K562 (cell line): ENCODE results near the gene CAPN3. TPM values are rescaled to one million over a fixed set of nuclear protein-coding genes. Genes with fewer than 3 reads are reported as not detected.

ENCODE experiments used
- polyA plus RNA-seq, 8 experiments: library from polyadenylated mRNA; depleted of rRNA in 4 of 8; stranded (reverse) in 5 of 8; unstranded in 3 of 8; fragments of >200 nt; fragmentation: Nextera tagmentation in 2 of 8; fragmentation: Illumina TruSeq in 1 of 8; extraction: Ambion mirVana in 2 of 8; extraction: Trizol in 1 of 8; gene quantifications; 2 replicates each; pipeline versions ENCODE4 v1.2.1 to v1.2.3, GENCODE V29; 2011 to 2014; ENCODE audit warnings: inconsistent platforms in 1 of 8, missing spikeins in 1 of 8
- small RNA-seq: library from RNA; depleted of rRNA; stranded (forward); fragments of <200 nt; gene quantifications from one replicate; pipeline ENCODE3, GENCODE V24; 2014
- total RNA-seq, 7 experiments: library from RNA; depleted of rRNA in 6 of 7; stranded (reverse); fragments of >200 nt in 6 of 7; fragmentation: Illumina TruSeq in 2 of 7; extraction: Trizol in 2 of 7; gene quantifications; 2 replicates each; pipeline versions ENCODE4 v1.2.1 to v1.2.3, GENCODE V29; 2011 to 2021; ENCODE audit warnings: low replicate concordance in 1 of 7

The CAPN3 gene
- total and polyA plus RNA-seq, 9 of the 15 experiments (the other 6 are each of a cell fraction or from before 2014, with no cell fraction given), result 0.03 to 0.34 (median 0.20) TPM; not detected in 2

Small RNA genes lying within 50 kb of the gene (small RNA-seq; reads per million reads assigned to genes)
- not detected for gene RNU6-188P

Other genes starting within 250 kb of the CAPN3 start
Only the 7 nearest of the 9 such genes appear.
- 16.8 and 17.1 TPM in 2 replicates for gene VPS39, start 151.2 kb upstream of the CAPN3 start, total RNA-seq (2014; rRNA removed)
- 20.0 and 21.5 TPM in 2 replicates for gene VPS39, start 151.2 kb upstream of the CAPN3 start, total RNA-seq (2014; rRNA removed; fragmentation: Illumina TruSeq; extraction: Trizol)
- 21.6 and 23.1 TPM in 2 replicates for gene VPS39, start 151.2 kb upstream of the CAPN3 start, total RNA-seq (2015; rRNA removed; fragmentation: Illumina TruSeq; extraction: Trizol)
- 31.9 and 37.3 TPM in 2 replicates for gene VPS39, start 151.2 kb upstream of the CAPN3 start, total RNA-seq (2021)
- 34.4 and 37.5 TPM in 2 replicates for gene VPS39, start 151.2 kb upstream of the CAPN3 start, polyA plus RNA-seq (2011; rRNA removed)
- gene VPS39, start 151.2 kb upstream of the CAPN3 start, polyA plus RNA-seq (2014; fragmentation: Illumina TruSeq; extraction: Trizol), result 27.8 and 28.7 TPM in 2 replicates
- 1 to 10 TPM; 3.2 to 8.0 TPM for gene VPS39, start 151.2 kb upstream of the CAPN3 start, polyA plus RNA-seq (2014; fragmentation: Nextera tagmentation; extraction: Ambion mirVana)
- gene VPS39, start 151.2 kb upstream of the CAPN3 start, polyA plus RNA-seq (2014; rRNA removed), result 21.8 and 28.2 TPM in 2 replicates
- gene GANC, start 86.3 kb upstream of the CAPN3 start, total RNA-seq (2014; rRNA removed), result 9.3 and 11.6 TPM in 2 replicates
- gene GANC, start 86.3 kb upstream of the CAPN3 start, total RNA-seq (2014; rRNA removed; fragmentation: Illumina TruSeq; extraction: Trizol), result 12.3 and 14.7 TPM in 2 replicates
- gene GANC, start 86.3 kb upstream of the CAPN3 start, total RNA-seq (2015; rRNA removed; fragmentation: Illumina TruSeq; extraction: Trizol), result 13.2 and 15.1 TPM in 2 replicates
- 14.5 and 15.0 TPM in 2 replicates for gene GANC, start 86.3 kb upstream of the CAPN3 start, total RNA-seq (2021)
- 19.0 and 19.2 TPM in 2 replicates for gene GANC, start 86.3 kb upstream of the CAPN3 start, polyA plus RNA-seq (2011; rRNA removed)
- gene GANC, start 86.3 kb upstream of the CAPN3 start, polyA plus RNA-seq (2014; fragmentation: Illumina TruSeq; extraction: Trizol), result 13.6 and 15.3 TPM in 2 replicates
- 10 to 100 TPM; 10.9 to 17.3 TPM for gene GANC, start 86.3 kb upstream of the CAPN3 start, polyA plus RNA-seq (2014; fragmentation: Nextera tagmentation; extraction: Ambion mirVana)
- gene GANC, start 86.3 kb upstream of the CAPN3 start, polyA plus RNA-seq (2014; rRNA removed), result 11.1 and 14.1 TPM in 2 replicates
- 19.1 and 23.7 TPM in 2 replicates for gene TMEM87A, start 86.1 kb upstream of the CAPN3 start, total RNA-seq (2014; rRNA removed)
- 32.9 and 34.6 TPM in 2 replicates for gene TMEM87A, start 86.1 kb upstream of the CAPN3 start, total RNA-seq (2014; rRNA removed; fragmentation: Illumina TruSeq; extraction: Trizol)
- gene TMEM87A, start 86.1 kb upstream of the CAPN3 start, total RNA-seq (2015; rRNA removed; fragmentation: Illumina TruSeq; extraction: Trizol), result 30.0 and 36.2 TPM in 2 replicates
- 21.5 and 27.7 TPM in 2 replicates for gene TMEM87A, start 86.1 kb upstream of the CAPN3 start, total RNA-seq (2021)
- gene TMEM87A, start 86.1 kb upstream of the CAPN3 start, polyA plus RNA-seq (2011; rRNA removed), result 15.3 and 22.3 TPM in 2 replicates
- gene TMEM87A, start 86.1 kb upstream of the CAPN3 start, polyA plus RNA-seq (2014; fragmentation: Illumina TruSeq; extraction: Trizol), result 26.3 and 29.6 TPM in 2 replicates
- 10 to 100 TPM; 38.3 to 43.3 TPM for gene TMEM87A, start 86.1 kb upstream of the CAPN3 start, polyA plus RNA-seq (2014; fragmentation: Nextera tagmentation; extraction: Ambion mirVana)
- gene TMEM87A, start 86.1 kb upstream of the CAPN3 start, polyA plus RNA-seq (2014; rRNA removed), result 16.6 and 16.7 TPM in 2 replicates
- 26.2 and 29.3 TPM in 2 replicates for gene ZNF106, start 131.6 kb downstream of the CAPN3 start, total RNA-seq (2014; rRNA removed)
- gene ZNF106, start 131.6 kb downstream of the CAPN3 start, total RNA-seq (2014; rRNA removed; fragmentation: Illumina TruSeq; extraction: Trizol), result 55.3 and 60.3 TPM in 2 replicates
- gene ZNF106, start 131.6 kb downstream of the CAPN3 start, total RNA-seq (2015; rRNA removed; fragmentation: Illumina TruSeq; extraction: Trizol), result 40.5 and 46.0 TPM in 2 replicates
- gene ZNF106, start 131.6 kb downstream of the CAPN3 start, total RNA-seq (2021), result 43.3 and 43.8 TPM in 2 replicates
- gene ZNF106, start 131.6 kb downstream of the CAPN3 start, polyA plus RNA-seq (2011; rRNA removed), result 28.2 and 33.7 TPM in 2 replicates
- 35.8 and 42.9 TPM in 2 replicates for gene ZNF106, start 131.6 kb downstream of the CAPN3 start, polyA plus RNA-seq (2014; fragmentation: Illumina TruSeq; extraction: Trizol)
- 10 to 100 TPM; 15.6 to 17.4 TPM for gene ZNF106, start 131.6 kb downstream of the CAPN3 start, polyA plus RNA-seq (2014; fragmentation: Nextera tagmentation; extraction: Ambion mirVana)
- 14.4 and 16.4 TPM in 2 replicates for gene ZNF106, start 131.6 kb downstream of the CAPN3 start, polyA plus RNA-seq (2014; rRNA removed)
- 71.6 and 79.2 TPM in 2 replicates for gene SNAP23, start 136.1 kb downstream of the CAPN3 start, total RNA-seq (2014; rRNA removed)
- 123 and 151 TPM in 2 replicates for gene SNAP23, start 136.1 kb downstream of the CAPN3 start, total RNA-seq (2014; rRNA removed; fragmentation: Illumina TruSeq; extraction: Trizol)
- 139 and 146 TPM in 2 replicates for gene SNAP23, start 136.1 kb downstream of the CAPN3 start, total RNA-seq (2015; rRNA removed; fragmentation: Illumina TruSeq; extraction: Trizol)
- 74.5 and 78.9 TPM in 2 replicates for gene SNAP23, start 136.1 kb downstream of the CAPN3 start, total RNA-seq (2021)
- 86.1 and 130 TPM in 2 replicates for gene SNAP23, start 136.1 kb downstream of the CAPN3 start, polyA plus RNA-seq (2011; rRNA removed)
- 168 and 223 TPM in 2 replicates for gene SNAP23, start 136.1 kb downstream of the CAPN3 start, polyA plus RNA-seq (2014; fragmentation: Illumina TruSeq; extraction: Trizol)
- 100 to 1,000 TPM in 1 of 2 experiments, 10 to 100 TPM in 1; 84.1 to 117 TPM for gene SNAP23, start 136.1 kb downstream of the CAPN3 start, polyA plus RNA-seq (2014; fragmentation: Nextera tagmentation; extraction: Ambion mirVana)
- gene SNAP23, start 136.1 kb downstream of the CAPN3 start, polyA plus RNA-seq (2014; rRNA removed), result 105 and 120 TPM in 2 replicates
- 7.9 and 9.8 TPM in 2 replicates for gene LRRC57, start 189.3 kb downstream of the CAPN3 start, total RNA-seq (2014; rRNA removed)
- gene LRRC57, start 189.3 kb downstream of the CAPN3 start, total RNA-seq (2014; rRNA removed; fragmentation: Illumina TruSeq; extraction: Trizol), result 19.1 and 19.7 TPM in 2 replicates
- 15.4 and 16.1 TPM in 2 replicates for gene LRRC57, start 189.3 kb downstream of the CAPN3 start, total RNA-seq (2015; rRNA removed; fragmentation: Illumina TruSeq; extraction: Trizol)
- 18.9 and 20.4 TPM in 2 replicates for gene LRRC57, start 189.3 kb downstream of the CAPN3 start, total RNA-seq (2021)
- 14.0 and 14.8 TPM in 2 replicates for gene LRRC57, start 189.3 kb downstream of the CAPN3 start, polyA plus RNA-seq (2011; rRNA removed)
- 17.0 and 17.9 TPM in 2 replicates for gene LRRC57, start 189.3 kb downstream of the CAPN3 start, polyA plus RNA-seq (2014; fragmentation: Illumina TruSeq; extraction: Trizol)
- gene LRRC57, start 189.3 kb downstream of the CAPN3 start, polyA plus RNA-seq (2014; fragmentation: Nextera tagmentation; extraction: Ambion mirVana), result 1 to 10 TPM; 3.9 to 7.2 TPM
- 9.5 and 10.8 TPM in 2 replicates for gene LRRC57, start 189.3 kb downstream of the CAPN3 start, polyA plus RNA-seq (2014; rRNA removed)
- gene HAUS2, start 189.3 kb downstream of the CAPN3 start, total RNA-seq (2014; rRNA removed), result 30.6 and 37.0 TPM in 2 replicates
- gene HAUS2, start 189.3 kb downstream of the CAPN3 start, total RNA-seq (2014; rRNA removed; fragmentation: Illumina TruSeq; extraction: Trizol), result 58.6 and 67.7 TPM in 2 replicates
- 48.8 and 54.1 TPM in 2 replicates for gene HAUS2, start 189.3 kb downstream of the CAPN3 start, total RNA-seq (2015; rRNA removed; fragmentation: Illumina TruSeq; extraction: Trizol)
- gene HAUS2, start 189.3 kb downstream of the CAPN3 start, total RNA-seq (2021), result 43.3 and 48.9 TPM in 2 replicates
- 43.3 and 64.9 TPM in 2 replicates for gene HAUS2, start 189.3 kb downstream of the CAPN3 start, polyA plus RNA-seq (2011; rRNA removed)
- 49.7 and 60.8 TPM in 2 replicates for gene HAUS2, start 189.3 kb downstream of the CAPN3 start, polyA plus RNA-seq (2014; fragmentation: Illumina TruSeq; extraction: Trizol)
- 10 to 100 TPM; 51.6 to 57.8 TPM for gene HAUS2, start 189.3 kb downstream of the CAPN3 start, polyA plus RNA-seq (2014; fragmentation: Nextera tagmentation; extraction: Ambion mirVana)
- gene HAUS2, start 189.3 kb downstream of the CAPN3 start, polyA plus RNA-seq (2014; rRNA removed), result 42.8 and 47.7 TPM in 2 replicates